Activated CD4-positive, CD25-positive, alpha-beta regulatory T cell (primary cell): ENCODE data around the gene ZNF428.

Experiments used
- DNase-seq, 4 experiments: peaks; one replicate each; lab custom pipeline; 2025; lab: John Stamatoyannopoulos, UW

The ZNF428 gene

DNA sequence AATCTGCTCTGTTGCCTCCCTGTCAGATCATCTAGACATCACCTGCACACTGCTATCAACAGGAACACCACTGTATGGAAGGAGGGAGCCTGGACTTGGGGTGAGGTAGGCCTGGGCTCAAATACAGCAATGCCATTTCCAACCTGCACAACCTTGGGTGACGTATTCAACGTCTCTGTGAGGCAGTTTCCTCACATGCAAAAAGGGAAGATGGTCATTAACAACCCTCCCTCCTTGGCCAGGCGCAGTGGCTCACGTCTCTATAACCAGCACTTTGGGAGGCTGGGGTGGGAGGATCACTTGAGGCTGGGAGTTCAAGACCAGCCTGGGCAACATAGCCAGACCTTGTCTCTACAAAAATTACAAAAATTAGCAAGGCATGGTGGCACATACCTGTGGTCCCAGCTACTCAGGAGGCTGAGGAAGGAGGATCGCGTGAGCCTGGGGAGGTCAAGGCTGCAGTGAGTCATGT is 57.2 kb downstream of the ZNF428 start:
- no peak for DNase-seq

DNA sequence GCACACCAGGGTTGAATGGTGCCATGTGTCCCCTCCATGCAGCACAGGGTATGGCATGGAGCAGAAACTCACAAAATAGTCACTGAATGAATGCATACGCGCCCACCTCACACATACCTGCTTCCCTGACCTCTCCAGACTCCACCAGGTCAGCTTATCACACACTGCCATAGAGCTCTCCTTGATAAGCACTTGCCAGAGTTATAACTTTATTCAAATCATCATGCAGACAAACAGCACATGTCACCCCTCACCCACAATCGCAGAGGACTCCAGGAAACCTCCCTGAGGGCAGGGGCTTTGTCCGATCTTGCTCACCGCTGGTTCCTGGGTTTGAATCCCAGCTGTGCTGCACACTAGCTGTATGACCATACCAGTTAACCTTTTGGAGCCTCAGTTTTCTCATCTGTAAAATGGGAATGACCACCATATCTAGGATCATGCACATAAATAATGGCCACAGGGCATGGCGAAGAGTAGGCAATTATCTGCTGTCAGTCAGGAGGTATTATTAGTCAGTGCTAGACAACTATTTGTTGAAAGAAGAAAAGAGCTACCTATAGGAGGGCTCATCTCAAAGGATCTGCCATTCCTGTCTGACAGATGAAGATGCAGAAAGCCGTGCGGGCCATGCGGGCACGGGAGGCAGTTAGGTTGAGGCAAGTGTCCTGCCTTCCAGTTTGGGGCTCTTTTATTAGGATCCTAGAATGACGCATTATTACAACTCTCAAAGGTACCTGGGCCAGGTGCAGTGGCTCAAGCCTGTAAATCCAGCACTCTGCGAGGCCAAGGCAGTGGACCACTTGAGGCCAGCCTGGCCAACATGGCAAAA is 58.1 kb downstream of the ZNF428 start:
- DNase-seq: no peak

DNA sequence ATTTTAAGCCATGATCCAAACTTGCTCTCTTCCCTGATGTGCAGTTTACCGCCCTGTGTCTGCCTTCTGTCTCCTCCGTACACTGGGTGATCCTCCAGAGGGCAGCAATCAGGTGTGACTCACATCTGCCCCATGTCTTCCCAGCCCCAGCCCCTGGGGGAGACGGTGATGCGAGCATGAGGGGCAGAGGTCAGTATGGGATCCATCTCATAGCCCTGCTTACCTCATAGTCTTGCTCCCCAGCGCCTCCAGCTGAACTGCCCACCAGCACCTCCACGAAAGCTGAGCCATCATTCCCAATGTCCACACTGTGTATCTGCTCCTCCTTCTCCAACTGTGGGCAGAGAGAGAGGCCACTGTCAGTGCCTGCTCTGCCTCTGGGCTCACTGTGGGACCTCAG is 58.7 kb downstream of the ZNF428 start:
- no peak for DNase-seq
